Mammary epithelial cell (primary cell): ENCODE data around the gene RAI2.

Experiments used
- EZH2 ChIP-seq: IDR thresholded peaks from 2 replicates; pipeline ENCODE4 v1.6.1; 2012; ENCODE audit warnings: low read length, inconsistent platforms, borderline replicate concordance
- TF ChIP-seq, protein P1 (sequence below), 2 donors: IDR thresholded peaks in 1 of 2; conservative IDR thresholded peaks in 1 of 2; 2 replicates each; pipeline ENCODE4 v1.5.1; 2011 to 2012; ENCODE audit warnings: inconsistent platforms in 2 of 2, low read length in 2 of 2, mild to moderate bottlenecking in 2 of 2, control low read depth in 1 of 2, low read depth in 1 of 2; ENCODE audit not compliant: insufficient read depth in 1 of 2; ENCODE audit errors: extremely low read depth in 1 of 2

DNA sequence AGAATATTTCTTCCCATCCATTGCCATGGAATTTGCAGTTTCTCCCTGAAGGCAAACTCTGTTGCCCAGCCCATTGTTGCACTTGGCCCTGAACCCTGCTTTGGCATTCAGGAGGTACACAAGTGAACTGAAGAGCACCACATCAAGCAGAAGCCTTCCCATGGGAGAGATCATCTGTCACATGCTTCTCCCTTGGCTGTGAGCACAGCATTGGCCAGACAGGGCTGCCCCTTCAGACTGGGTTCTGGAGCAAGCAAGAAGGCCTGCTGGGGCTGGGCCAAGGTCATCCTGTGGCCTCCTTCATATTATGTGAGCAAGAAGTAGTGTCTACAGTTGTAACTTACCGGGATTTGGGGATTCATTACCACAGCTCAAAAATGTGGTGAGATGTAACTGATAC lies 101.1 kb downstream of the RAI2 start:
- TF ChIP-seq, protein P1, sequence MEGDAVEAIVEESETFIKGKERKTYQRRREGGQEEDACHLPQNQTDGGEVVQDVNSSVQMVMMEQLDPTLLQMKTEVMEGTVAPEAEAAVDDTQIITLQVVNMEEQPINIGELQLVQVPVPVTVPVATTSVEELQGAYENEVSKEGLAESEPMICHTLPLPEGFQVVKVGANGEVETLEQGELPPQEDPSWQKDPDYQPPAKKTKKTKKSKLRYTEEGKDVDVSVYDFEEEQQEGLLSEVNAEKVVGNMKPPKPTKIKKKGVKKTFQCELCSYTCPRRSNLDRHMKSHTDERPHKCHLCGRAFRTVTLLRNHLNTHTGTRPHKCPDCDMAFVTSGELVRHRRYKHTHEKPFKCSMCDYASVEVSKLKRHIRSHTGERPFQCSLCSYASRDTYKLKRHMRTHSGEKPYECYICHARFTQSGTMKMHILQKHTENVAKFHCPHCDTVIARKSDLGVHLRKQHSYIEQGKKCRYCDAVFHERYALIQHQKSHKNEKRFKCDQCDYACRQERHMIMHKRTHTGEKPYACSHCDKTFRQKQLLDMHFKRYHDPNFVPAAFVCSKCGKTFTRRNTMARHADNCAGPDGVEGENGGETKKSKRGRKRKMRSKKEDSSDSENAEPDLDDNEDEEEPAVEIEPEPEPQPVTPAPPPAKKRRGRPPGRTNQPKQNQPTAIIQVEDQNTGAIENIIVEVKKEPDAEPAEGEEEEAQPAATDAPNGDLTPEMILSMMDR (conservative IDR thresholded peaks at IDR 0.05 in 1 of 2, IDR thresholded peaks at IDR 0.05 in 1 of 2; ENCODE audit: extremely low read depth in 1 of 2, insufficient read depth in 1 of 2, low read depth in 1 of 2, low read length in 2 of 2), result no peak
- no peak for TF ChIP-seq EZH2
